H1 (cell line): ENCODE data around the gene USP3.

Experiments used
- CTCF ChIP-seq, 3 experiments: IDR thresholded peaks; 1 replicate in 2 of 3; 2 replicates in 1 of 3; pipeline versions ENCODE4 v1.5.1 to v1.6.1; 2011; ENCODE audit warnings: low read length in 3 of 3, mild to moderate bottlenecking in 3 of 3, inconsistent platforms in 2 of 3, low read depth in 1 of 3, moderate library complexity in 1 of 3; ENCODE audit not compliant: insufficient read depth in 1 of 3; ENCODE audit errors: control extremely low read depth in 1 of 3
- SRF ChIP-seq: IDR thresholded peaks from 2 replicates; pipeline ENCODE4 v1.6.1; 2011; ENCODE audit warnings: mild to moderate bottlenecking, low read depth, low read length, moderate library complexity

- no peak for TF ChIP-seq SRF
- no peak for TF ChIP-seq CTCF (IDR thresholded peaks at IDR 0.05; ENCODE audit: control extremely low read depth in 1 of 3, insufficient read depth in 1 of 3, low read depth in 1 of 3, low read length in 3 of 3)
Observed at GRCh38 chr15:63554337-63554927, 50.0 kb downstream of the USP3 start.
